Ishikawa (cell line): ENCODE measurements around the gene NTNG1.

Experiments used
- CEBPB ChIP-seq: IDR thresholded peaks from 2 replicates; pipeline ENCODE4 v1.6.1; 2012
- EP300 ChIP-seq: IDR thresholded peaks from 2 replicates; pipeline ENCODE4 v1.6.1; 2012; ENCODE audit warnings: borderline replicate concordance
- MAX ChIP-seq: IDR thresholded peaks from 2 replicates; pipeline ENCODE4 v1.6.1; 2012
- NFIC ChIP-seq: IDR thresholded peaks from 2 replicates; pipeline ENCODE4 v1.6.1; 2012
- RAD21 ChIP-seq: IDR thresholded peaks from 2 replicates; pipeline ENCODE4 v1.6.1; 2012; ENCODE audit warnings: low read depth
- TEAD4 ChIP-seq: IDR thresholded peaks from 2 replicates; pipeline ENCODE4 v1.6.1; 2012
- YY1 ChIP-seq: IDR thresholded peaks from 2 replicates; pipeline ENCODE4 v1.6.1; 2012; ENCODE audit warnings: low read depth
- TF ChIP-seq, protein P1 (sequence below): IDR thresholded peaks from 2 replicates; pipeline ENCODE4 v1.6.1; 2012; ENCODE audit warnings: low read depth, mild to moderate bottlenecking

DNA sequence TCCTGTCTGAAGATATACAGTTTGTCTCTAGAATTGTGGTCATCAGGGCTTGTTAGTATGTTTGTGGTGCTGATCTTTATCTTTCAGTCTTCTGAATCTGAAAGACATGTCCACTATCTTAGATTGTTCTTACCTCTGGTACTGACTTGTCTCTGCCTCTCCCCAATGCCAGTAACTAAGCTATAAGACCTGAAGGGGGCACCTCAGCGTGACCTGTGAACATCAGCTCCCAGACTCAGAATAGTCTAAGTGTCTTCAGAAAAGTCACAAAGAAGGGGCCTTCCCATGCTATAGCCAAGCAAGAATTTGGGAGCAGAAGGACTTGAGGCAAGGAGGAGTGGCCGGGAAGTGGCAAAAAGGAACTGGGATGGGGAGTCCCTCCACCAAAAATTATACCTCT, 178.1 kb downstream of the NTNG1 start:
- no peak for TF ChIP-seq EP300
- no peak for TF ChIP-seq MAX
- no peak for TF ChIP-seq RAD21
- no peak for TF ChIP-seq NFIC
- TF ChIP-seq CEBPB, result no peak
- TF ChIP-seq, protein P1, sequence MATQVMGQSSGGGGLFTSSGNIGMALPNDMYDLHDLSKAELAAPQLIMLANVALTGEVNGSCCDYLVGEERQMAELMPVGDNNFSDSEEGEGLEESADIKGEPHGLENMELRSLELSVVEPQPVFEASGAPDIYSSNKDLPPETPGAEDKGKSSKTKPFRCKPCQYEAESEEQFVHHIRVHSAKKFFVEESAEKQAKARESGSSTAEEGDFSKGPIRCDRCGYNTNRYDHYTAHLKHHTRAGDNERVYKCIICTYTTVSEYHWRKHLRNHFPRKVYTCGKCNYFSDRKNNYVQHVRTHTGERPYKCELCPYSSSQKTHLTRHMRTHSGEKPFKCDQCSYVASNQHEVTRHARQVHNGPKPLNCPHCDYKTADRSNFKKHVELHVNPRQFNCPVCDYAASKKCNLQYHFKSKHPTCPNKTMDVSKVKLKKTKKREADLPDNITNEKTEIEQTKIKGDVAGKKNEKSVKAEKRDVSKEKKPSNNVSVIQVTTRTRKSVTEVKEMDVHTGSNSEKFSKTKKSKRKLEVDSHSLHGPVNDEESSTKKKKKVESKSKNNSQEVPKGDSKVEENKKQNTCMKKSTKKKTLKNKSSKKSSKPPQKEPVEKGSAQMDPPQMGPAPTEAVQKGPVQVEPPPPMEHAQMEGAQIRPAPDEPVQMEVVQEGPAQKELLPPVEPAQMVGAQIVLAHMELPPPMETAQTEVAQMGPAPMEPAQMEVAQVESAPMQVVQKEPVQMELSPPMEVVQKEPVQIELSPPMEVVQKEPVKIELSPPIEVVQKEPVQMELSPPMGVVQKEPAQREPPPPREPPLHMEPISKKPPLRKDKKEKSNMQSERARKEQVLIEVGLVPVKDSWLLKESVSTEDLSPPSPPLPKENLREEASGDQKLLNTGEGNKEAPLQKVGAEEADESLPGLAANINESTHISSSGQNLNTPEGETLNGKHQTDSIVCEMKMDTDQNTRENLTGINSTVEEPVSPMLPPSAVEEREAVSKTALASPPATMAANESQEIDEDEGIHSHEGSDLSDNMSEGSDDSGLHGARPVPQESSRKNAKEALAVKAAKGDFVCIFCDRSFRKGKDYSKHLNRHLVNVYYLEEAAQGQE, result no peak
- no peak for TF ChIP-seq TEAD4
- no peak for TF ChIP-seq YY1
